NCI-H2227 treated with DMSO at 0.1 percent for 48 hours (cell line): ENCODE measurements around the gene MYCT1.
"Not testable (repeated sequence)": the region's sequence is repeated elsewhere in the genome, so short reads cannot be mapped to it uniquely, and the experiment has no call there.

ENCODE experiments used
- DNase-seq: peaks from one replicate; lab custom pipeline; 2025; lab: John Stamatoyannopoulos, UW

The MYCT1 gene

GRCh38 chr6:152697634-152698033 lies at the start of gene MYCT1:
Gene MYCT1, plus strand, starts transcription at chr6:152697897. Its CDS starts 6 bp downstream, at chr6:152697903.
- no peak for DNase-seq

GRCh38 chr6:152648105-152648504 lies 49.6 kb upstream of the MYCT1 start:
- DNase-seq, result no peak

- DNase-seq, result no peak
These were observed 45.7 kb upstream of the MYCT1 start for GRCh38 chr6:152651986-152652385.

- no peak for DNase-seq
These were observed 35.9 kb upstream of the MYCT1 start for GRCh38 chr6:152661776-152662175.

GRCh38 chr6:152669895-152670294 lies 27.8 kb upstream of the MYCT1 start:
- DNase-seq, result no peak

- DNase-seq, result no peak
These were observed 26.5 kb upstream of the MYCT1 start for GRCh38 chr6:152671171-152671570.

GRCh38 chr6:152673236-152673635 lies 24.5 kb upstream of the MYCT1 start:
- DNase-seq, result no peak

- no peak for DNase-seq
These were observed 17.5 kb upstream of the MYCT1 start for GRCh38 chr6:152680151-152680550.

GRCh38 chr6:152680879-152681517 lies 16.7 kb upstream of the MYCT1 start:
- DNase-seq, result no peak

GRCh38 chr6:152682141-152682540 lies 15.6 kb upstream of the MYCT1 start:
- no peak for DNase-seq

GRCh38 chr6:152682935-152683334 lies 14.8 kb upstream of the MYCT1 start:
- DNase-seq, result not testable (repeated sequence)

- no peak for DNase-seq
These were observed 11.9 kb upstream of the MYCT1 start for GRCh38 chr6:152685819-152686218.

GRCh38 chr6:152695372-152696045 lies 2.2 kb upstream of the MYCT1 start:
- no peak for DNase-seq

GRCh38 chr6:152696522-152696921 lies 1.2 kb upstream of the MYCT1 start:
- no peak for DNase-seq

- DNase-seq, result no peak
These were observed 995 bp downstream of the MYCT1 start for GRCh38 chr6:152698692-152699091.

- no peak for DNase-seq
These were observed 2.7 kb downstream of the MYCT1 start for GRCh38 chr6:152700427-152700826.

GRCh38 chr6:152701081-152701862 lies 3.6 kb downstream of the MYCT1 start:
- DNase-seq, result no peak

GRCh38 chr6:152701863-152702401 lies 4.2 kb downstream of the MYCT1 start:
- no peak for DNase-seq

GRCh38 chr6:152703750-152704149 lies 6.1 kb downstream of the MYCT1 start:
- DNase-seq, result not testable (repeated sequence)

GRCh38 chr6:152705327-152705726 lies 7.6 kb downstream of the MYCT1 start:
- no peak for DNase-seq

GRCh38 chr6:152716322-152716721 lies 18.6 kb downstream of the MYCT1 start:
- no peak for DNase-seq

GRCh38 chr6:152720974-152721373 lies 23.3 kb downstream of the MYCT1 start:
- DNase-seq, result no peak

GRCh38 chr6:152721956-152722355 lies 24.3 kb downstream of the MYCT1 start:
- DNase-seq, result no peak
